Measurements from ENCODE around the gene SND1.

SND1 gene

GRCh38 chr7:128115821-128116723 is 464.1 kb downstream of the SND1 start:
- no peak for DNase-seq (ENCODE audit: low read depth)

- DNase-seq (ENCODE audit: low read depth): no peak
These were observed 464.7 kb downstream of the SND1 start for GRCh38 chr7:128116740-128117139.

DNA sequence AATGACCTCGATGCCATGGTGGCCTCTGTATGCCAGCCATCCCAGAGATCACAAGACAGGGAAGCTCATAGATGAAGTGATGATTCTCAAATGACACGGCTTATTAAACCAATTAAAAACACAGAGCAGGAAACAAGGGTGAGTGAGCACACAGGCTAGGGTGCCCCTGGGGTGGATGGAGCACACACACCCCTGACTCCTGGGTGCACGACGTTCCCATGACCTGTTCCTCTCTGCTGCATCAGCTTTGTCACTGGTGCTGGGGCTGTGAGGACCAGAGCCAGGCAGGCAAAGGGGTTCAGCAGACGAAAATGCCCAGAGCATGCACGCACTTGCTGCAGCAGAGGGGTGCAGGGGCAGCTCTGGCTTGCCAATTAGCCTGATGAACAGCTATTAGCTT is 465.7 kb downstream of the SND1 start:
- no peak for DNase-seq (ENCODE audit: low read depth)

DNA sequence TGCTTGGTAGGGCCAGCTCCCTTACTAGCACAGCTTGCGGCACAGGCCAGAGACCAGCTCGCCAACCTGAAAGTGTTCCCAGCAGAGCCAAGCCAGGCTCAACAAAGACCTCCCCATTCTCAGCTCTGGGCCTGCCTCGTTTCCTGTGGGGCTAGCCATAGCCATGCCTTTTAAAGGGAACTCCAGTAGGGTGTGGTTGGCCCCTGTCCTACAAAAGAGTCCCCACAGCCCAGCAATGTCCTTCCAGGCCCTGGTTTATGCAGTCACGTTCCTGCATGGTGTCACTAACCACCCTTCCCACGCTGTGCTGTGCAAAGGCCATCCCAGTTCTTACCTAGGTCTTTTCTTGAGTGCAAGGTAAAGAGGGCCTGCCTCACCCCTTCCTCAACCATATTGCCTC is 467.0 kb downstream of the SND1 start:
- DNase-seq (ENCODE audit: low read depth): no peak

- no peak for DNase-seq (ENCODE audit: low read depth)
These were observed 468.1 kb downstream of the SND1 start for GRCh38 chr7:128120116-128120515.

- DNase-seq (ENCODE audit: low read depth): no peak
These were observed 469.0 kb downstream of the SND1 start for GRCh38 chr7:128120976-128121490.

DNA sequence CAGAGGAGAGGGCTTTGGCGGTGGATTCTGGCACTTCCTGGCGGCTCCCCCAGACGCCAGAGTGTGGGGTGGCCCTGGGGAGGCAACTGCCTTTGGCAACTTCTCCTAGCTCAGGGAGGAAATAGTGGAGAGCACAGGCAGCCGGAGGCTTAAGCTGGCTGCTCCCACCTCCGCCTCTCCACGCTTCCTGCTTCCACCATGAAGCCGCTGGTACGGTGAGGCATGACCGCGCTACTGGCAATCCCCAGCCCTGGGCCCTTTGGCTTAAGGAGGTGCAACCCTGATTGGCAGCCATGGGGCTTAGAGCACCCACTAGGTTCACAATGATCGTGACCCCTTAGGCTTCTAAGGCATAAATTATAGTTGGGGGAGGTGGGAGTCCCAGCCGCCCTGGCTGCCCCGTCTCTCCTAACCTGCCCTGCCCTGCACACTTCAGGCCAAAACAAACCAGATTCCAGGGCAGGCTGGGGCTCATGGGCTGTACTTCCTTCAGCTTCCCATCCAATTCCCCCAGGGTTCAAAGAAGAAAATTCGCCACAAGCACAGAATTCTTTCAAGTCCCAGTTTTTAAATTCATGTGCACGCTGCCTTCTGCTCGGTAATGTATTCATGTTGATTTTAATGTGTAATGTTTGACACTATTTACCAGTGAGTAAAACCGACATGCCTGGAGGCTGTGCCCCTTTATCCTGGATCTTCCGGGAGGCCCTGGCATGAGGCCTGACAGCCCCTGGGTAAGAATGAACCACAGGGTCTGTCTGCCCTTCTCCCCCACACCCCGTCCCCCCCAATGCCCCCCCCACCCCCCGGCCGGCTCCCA is 469.9 kb downstream of the SND1 start:
- no peak for DNase-seq (ENCODE audit: low read depth)

- no peak for DNase-seq (ENCODE audit: low read depth)
These were observed 470.7 kb downstream of the SND1 start for GRCh38 chr7:128122576-128123290.

- no peak for DNase-seq (ENCODE audit: low read depth)
These were observed 471.5 kb downstream of the SND1 start for GRCh38 chr7:128123291-128124037.

- DNase-seq (ENCODE audit: low read depth): no peak
These were observed 472.8 kb downstream of the SND1 start for GRCh38 chr7:128124786-128125185.

DNA sequence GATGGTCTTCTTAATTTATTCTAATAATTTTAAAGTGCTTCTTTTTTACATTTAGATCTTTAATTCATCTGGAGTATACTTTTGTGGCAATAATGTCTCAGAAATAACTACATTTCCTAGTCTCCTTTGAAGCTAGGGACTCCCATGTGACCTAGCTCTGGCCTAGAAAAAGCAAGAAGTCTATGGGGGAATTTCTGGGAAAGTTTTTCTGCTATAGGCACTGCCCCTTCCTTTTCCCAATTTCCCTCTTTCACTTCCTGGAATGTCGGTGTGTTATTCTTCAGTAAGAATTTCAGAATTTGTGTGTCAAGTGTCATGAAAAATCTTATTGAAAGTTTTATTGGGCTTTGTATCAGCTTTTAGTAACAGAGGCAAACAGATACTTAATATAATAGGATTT is 473.8 kb downstream of the SND1 start:
- no peak for DNase-seq (ENCODE audit: low read depth)

GRCh38 chr7:128128401-128128800 is 476.4 kb downstream of the SND1 start:
- no peak for DNase-seq (ENCODE audit: low read depth)

- DNase-seq (ENCODE audit: low read depth): no peak
These were observed 477.4 kb downstream of the SND1 start for GRCh38 chr7:128129224-128129864.

DNA sequence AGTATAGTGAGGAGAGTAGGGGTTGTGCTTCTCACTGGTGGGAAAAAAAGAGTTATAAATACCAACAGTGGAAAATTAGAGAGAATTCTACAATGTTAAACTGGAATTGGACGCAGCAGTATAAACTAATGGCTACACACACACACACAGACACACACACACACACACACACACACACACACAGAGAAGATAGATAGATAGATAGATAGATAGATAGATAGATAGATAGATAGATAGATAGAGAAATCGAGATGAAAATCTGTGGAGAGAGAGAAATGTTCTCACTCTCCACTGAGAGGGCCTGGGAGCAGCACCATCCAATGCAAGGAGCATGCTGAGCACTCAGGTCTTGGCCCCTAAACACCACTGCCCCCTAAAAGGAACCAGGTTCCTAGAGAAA is 479.1 kb downstream of the SND1 start:
- DNase-seq (ENCODE audit: low read depth): no peak

DNA sequence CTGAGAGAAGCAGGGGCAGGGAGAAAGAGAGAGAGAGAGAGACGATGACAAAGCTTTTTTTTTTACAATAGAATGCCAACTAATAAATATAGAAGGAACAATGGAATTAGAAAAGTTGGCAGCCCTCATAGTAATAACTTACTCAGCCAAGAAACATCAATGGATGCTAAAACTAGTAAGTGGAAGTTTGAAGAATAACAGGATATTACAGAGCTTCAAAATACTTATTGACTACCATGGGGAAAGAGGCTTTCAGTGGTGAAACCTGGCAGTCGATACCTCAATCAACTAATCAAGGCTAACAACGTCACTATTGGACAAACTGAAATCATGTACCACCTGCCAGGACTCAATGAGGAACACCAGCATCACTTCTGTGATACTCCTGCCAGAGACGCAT is 479.7 kb downstream of the SND1 start:
- no peak for DNase-seq (ENCODE audit: low read depth)

GRCh38 chr7:128132426-128133069 is 480.6 kb downstream of the SND1 start:
- DNase-seq (ENCODE audit: low read depth): no peak

DNA sequence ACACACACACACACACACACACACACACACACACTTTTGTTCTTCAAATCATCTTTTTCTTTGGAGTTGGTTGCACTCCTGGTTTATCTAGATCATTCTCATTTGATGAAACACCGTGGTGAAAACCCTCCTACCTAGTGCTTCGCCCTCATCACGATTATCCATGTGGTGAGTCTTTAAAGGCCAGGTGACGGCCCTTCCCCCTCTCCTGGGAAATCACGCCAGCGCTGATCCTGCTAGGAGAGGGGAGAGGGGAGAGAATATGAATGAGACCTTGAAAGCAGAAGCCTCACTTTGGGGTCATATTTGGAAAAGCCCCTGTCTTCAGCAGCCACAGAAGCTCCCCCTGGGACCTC is 483.1 kb downstream of the SND1 start:
- DNase-seq (ENCODE audit: low read depth): no peak

- DNase-seq (ENCODE audit: low read depth): no peak
These were observed 483.7 kb downstream of the SND1 start for GRCh38 chr7:128135515-128136214.

- DNase-seq (ENCODE audit: low read depth): no peak
These were observed 484.2 kb downstream of the SND1 start for GRCh38 chr7:128136215-128136597.

DNA sequence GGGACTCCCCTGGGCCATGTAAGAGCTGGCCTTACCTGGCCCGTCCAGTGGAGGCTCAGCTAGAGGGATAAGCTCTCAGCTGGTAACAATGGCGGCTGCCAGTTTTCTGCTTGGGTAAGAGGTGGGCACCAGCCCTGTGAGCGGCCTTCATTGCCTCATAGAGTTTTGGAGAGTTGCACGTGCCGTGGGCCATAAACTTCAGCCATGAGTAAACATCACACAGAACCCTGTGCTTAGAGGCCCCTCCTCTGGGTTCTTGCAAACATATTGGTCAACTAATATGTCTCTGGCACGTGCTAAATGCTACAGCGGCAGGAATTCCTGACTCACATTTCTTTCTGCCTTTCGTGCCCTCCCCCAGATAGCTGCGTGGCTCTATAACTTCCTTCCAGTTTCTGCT is 485.2 kb downstream of the SND1 start:
- DNase-seq (ENCODE audit: low read depth): no peak
